ENCODE measurements around the gene ZNF536.

The ZNF536 gene

DNA sequence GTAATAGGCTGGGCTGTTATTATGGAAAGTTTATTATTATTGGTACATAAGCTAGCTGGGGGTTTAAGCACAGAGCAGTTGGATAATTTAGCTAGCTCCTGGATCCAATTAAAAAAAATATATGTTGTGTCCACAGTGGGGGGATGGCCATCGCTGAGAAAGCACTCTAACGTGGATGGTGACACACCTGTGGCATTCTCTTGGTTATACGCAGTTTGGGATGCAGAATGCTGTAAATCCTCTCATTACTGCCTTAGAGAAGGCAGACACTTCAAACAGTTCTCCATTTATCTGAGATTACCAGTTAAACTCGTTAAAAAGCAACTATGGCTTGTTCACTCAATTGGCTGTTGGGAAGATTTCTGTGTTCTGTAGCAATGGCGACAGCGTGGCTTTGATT is 2.4 kb upstream of the ZNF536 start:
- no peak for DNase-seq (ENCODE audit: low spot score)
- in situ Hi-C loops (cut with MboI; ENCODE audit: low sequenced_read_pairs, unreplicated experiment) = no loop called here
- TF ChIP-seq, protein P1, sequence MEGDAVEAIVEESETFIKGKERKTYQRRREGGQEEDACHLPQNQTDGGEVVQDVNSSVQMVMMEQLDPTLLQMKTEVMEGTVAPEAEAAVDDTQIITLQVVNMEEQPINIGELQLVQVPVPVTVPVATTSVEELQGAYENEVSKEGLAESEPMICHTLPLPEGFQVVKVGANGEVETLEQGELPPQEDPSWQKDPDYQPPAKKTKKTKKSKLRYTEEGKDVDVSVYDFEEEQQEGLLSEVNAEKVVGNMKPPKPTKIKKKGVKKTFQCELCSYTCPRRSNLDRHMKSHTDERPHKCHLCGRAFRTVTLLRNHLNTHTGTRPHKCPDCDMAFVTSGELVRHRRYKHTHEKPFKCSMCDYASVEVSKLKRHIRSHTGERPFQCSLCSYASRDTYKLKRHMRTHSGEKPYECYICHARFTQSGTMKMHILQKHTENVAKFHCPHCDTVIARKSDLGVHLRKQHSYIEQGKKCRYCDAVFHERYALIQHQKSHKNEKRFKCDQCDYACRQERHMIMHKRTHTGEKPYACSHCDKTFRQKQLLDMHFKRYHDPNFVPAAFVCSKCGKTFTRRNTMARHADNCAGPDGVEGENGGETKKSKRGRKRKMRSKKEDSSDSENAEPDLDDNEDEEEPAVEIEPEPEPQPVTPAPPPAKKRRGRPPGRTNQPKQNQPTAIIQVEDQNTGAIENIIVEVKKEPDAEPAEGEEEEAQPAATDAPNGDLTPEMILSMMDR (IDR thresholded peaks at IDR 0.05; ENCODE audit: borderline replicate concordance, control extremely low read depth, extremely low read depth, insufficient read depth, missing control alignments) = no peak

DNA sequence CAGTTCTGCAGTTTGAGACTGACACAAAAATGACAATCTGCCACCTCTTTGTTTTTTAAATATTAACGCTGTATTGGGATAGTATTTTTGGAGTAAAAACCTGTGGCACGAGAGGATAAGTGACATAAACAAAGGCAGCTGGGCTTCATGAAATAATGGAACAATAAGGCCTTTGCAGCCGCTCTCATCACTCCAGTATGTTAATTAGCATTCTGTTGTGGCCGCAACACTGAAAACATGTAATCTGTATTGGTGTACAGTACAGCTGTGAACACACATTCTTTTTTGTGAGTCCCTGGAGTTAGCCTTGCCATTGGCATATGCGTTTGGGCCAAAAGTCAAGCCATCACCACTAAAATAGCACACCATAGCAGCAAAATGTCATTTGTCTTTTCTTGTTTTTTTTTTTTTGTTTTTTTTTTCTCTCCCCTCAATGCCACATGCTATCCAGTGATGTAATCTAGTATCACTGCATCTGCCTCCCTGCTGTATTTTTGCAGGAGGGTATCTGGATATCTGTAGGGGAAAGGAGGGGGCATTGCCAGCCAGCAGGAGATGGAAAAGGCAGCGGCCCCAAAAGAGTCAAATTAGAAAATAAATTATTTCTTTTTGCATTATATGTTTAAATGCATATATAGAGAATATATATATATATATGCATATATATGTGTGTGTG is 885 bp upstream of the ZNF536 start:
- DNase-seq (ENCODE audit: low spot score) = no peak
- TF ChIP-seq, protein P1 (IDR thresholded peaks at IDR 0.05; ENCODE audit: borderline replicate concordance, control extremely low read depth, extremely low read depth, insufficient read depth, missing control alignments) = no peak
- in situ Hi-C loops (cut with MboI; ENCODE audit: low sequenced_read_pairs, unreplicated experiment) = no loop called here

DNA sequence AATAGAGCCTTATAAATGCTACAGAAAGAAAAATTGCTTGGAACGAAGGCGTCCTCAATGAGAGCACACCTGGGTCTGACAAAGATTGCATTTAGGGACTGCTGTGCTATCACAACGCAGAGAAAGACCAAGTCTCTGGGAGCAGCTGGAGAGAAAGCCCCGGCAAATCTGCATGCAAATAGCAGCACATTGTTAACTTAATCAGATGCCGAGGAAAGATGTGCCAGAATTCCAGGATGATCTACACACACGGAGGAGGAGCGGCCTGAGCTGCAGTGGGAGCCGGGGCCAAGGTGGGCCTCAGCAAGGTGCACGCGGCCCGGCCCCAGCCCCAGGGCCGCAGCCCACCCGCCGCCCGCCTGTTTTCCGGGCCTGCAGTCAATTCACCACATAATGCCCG is 1.4 kb downstream of the ZNF536 start:
- in situ Hi-C loops (cut with MboI; ENCODE audit: low sequenced_read_pairs, unreplicated experiment) = no loop called here
- no peak for DNase-seq (ENCODE audit: low spot score)
- TF ChIP-seq, protein P1 (IDR thresholded peaks at IDR 0.05; ENCODE audit: borderline replicate concordance, control extremely low read depth, extremely low read depth, insufficient read depth, missing control alignments) = no peak

DNA sequence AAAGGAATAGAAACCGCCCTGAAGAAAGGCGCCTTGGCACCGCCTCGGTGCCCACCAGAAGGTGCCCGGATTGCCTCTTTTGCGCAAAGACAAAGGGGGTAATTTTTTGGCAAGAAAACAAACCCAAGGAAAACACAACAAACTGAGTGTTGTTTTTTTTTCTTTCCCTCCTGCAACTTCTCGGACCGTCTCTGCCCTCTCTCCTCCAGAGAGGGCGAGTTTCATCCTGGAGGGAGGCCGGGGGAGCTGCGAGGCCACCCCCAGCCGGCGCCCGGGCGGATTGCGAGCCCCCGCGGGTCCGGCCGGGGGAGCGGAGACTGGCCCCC is 2.3 kb downstream of the ZNF536 start:
- TF ChIP-seq, protein P1 (IDR thresholded peaks at IDR 0.05; ENCODE audit: borderline replicate concordance, control extremely low read depth, extremely low read depth, insufficient read depth, missing control alignments) = no peak
- DNase-seq (ENCODE audit: low spot score) = no peak
- in situ Hi-C loops (cut with MboI; ENCODE audit: low sequenced_read_pairs, unreplicated experiment) = no loop called here

DNA sequence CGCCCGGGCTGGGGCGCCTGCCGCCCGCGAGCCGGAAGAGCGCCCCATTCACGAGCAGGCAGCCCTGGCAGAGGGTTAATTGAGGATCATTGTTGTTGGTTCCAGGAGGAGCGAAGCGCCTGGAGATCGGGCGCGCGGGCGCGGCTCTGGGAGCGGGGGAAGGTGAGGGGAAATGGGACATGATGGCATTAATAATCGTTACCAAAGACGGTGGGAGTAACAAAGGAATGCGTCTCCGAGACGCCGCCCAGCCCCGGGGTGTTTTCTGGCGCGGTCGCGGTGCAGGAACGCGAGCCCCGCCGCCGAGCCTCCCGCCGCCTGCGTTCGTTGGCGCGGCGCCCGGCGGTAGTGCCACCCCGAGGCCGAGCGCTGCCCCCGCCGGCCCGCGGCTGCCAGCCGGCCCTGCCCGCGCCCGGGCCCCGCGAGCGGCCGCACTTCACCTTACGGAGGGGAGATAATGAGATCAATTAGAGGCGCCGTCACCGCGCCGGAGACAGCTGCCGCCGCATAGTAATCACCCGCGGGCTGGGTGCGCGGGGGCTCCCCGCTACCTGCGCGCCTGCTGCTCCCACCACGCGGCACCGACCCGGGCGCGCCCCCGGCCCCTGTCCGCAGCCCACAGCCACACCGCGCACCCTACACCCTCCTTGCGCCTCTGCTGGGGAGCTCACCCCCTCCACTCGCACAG is 2.8 kb downstream of the ZNF536 start:
- TF ChIP-seq, protein P1 (IDR thresholded peaks at IDR 0.05; ENCODE audit: borderline replicate concordance, control extremely low read depth, extremely low read depth, insufficient read depth, missing control alignments) = no peak
- no peak for DNase-seq (ENCODE audit: low spot score)

DNA sequence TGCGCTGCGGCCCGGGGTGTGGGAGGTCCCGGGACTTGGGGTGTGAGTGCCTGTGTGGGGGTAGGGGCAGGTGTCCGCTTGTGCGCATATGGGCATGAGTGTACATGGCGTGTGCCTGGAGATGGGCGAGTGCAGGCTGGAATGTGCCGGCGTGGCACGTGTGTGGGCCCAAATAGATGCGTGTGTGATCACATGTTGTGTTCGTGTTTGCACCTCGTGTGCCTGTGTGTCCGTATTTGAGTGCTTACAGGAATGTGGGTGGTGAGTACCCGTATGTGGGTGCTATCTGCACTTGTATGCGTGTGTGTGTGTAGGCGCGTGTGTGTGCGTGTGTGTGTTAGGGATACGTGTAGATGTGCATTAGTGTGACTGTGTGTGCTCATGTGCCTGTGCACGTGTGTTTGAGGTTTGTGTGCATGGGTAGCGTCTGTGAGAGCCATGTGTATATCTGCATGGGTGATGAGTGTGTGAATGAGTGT is 3.4 kb downstream of the ZNF536 start:
- TF ChIP-seq, protein P1 (IDR thresholded peaks at IDR 0.05; ENCODE audit: borderline replicate concordance, control extremely low read depth, extremely low read depth, insufficient read depth, missing control alignments) = no peak
- DNase-seq (ENCODE audit: low spot score) = no peak
- in situ Hi-C loops (cut with MboI; ENCODE audit: low sequenced_read_pairs, unreplicated experiment) = no loop called here

More for the DNA sequence above, 2.8 kb downstream of the ZNF536 start:
- in situ Hi-C loops (cut with MboI; ENCODE audit: low sequenced_read_pairs, unreplicated experiment) = no loop called here
